Activated T-cell treated with anti-CD3 and anti-CD28 coated beads, Interleukin-2, amount 50 U/mL, for 72 hours (primary cell): ENCODE results near the gene CHN1. TPM values are rescaled to one million over a fixed set of nuclear protein-coding genes. Genes with fewer than 3 reads are reported as not detected.
A peak's percentile ranks its signal among the peaks of the same experiment; 100 is the strongest.

ENCODE experiments used
- ATAC-seq, 2 donors: fragments of 150-1000 bp; cut with Tn5 transposase; replicated peaks in 1 of 2; 2 replicates each; pipeline ENCODE4 v1.10.0; 2021; ENCODE audit warnings: moderate library complexity in 2 of 2, mild to moderate bottlenecking in 1 of 2
- DNase-seq, 2 donors: peaks; one replicate each; pipeline ENCODE4 v3.0.0; 2021 to 2022; ENCODE audit warnings: mixed read lengths in 1 of 2
- H3K27ac Mint-ChIP-seq: one replicate; pipeline ENCODE4 v1.8.0; 2022; ENCODE audit warnings: mild to moderate bottlenecking, moderate library complexity, mixed read lengths
- H3K27me3 Mint-ChIP-seq: one replicate; pipeline ENCODE4 v1.8.0; 2022; ENCODE audit warnings: low read depth, mixed read lengths
- H3K36me3 Mint-ChIP-seq, 2 donors: one replicate each; pipeline ENCODE4 v1.8.0; 2022; ENCODE audit warnings: mixed read lengths in 2 of 2, mild to moderate bottlenecking in 1 of 2; ENCODE audit not compliant: insufficient read depth in 2 of 2
- H3K4me1 Mint-ChIP-seq: one replicate; pipeline ENCODE4 v1.8.0; 2022; ENCODE audit warnings: low read depth, mixed read lengths
- H3K4me3 Mint-ChIP-seq, 2 donors: one replicate each; pipeline ENCODE4 v1.8.0; 2022; ENCODE audit warnings: mild to moderate bottlenecking in 2 of 2, mixed read lengths in 2 of 2, moderate library complexity in 2 of 2
- H3K9me3 Mint-ChIP-seq, 2 donors: one replicate each; pipeline ENCODE4 v1.8.0; 2022; ENCODE audit warnings: mixed read lengths in 2 of 2
- total RNA-seq, 2 donors: library from RNA; stranded (reverse); gene quantifications; one replicate each; pipeline ENCODE4 v1.2.3, GENCODE V29; 2022

The CHN1 gene
- 1 to 10 TPM; 5.1 to 5.3 TPM for total RNA-seq

DNA sequence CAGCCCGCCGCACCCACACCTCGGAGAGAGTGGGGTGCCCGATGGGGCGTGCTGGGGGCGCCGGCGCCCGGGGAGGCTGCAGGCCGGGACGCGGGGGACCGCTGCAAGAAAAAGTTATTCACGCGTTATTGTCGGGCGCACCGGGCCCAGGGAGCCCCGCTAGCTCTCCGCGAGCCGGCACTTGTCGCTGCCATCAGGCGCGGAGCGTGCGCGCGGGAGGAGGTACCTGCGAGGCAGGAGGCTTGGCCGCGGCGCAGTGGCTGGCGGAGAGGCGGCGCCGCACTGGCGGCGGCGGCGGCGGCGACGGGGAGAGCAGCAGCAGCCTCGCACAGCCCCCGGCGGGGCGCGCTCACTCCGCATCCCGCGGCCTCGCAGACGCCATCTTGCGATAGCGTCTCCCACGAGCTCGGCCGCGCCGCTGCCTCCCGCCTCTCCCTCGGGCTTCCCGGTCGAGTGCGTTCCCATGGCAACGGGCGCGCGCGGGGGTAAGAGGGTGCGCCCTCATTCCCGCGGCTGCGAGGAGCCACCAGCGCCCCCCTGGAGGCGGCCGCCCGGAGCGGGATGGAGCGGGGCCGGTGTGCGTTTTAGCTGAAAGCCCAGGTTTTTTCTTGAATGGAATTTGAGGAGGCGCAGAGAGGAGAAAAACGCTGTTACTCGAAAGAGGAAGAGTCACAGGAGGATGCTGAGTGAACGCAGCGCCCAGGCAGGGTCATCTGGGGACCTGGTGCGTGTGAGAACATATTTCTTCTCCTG lies at the start of gene CHN1:
Gene CHN1, minus strand, starts transcription at position 402 of the 753 bp plus-strand sequence. CDS start 469 bp downstream, outside the sequence.
- peak within 1 kb of the TSS; percentile 85 for H3K4me3 Mint-ChIP-seq
- peaks cover 0 to 1% of the 10 kb centered on the region in 2 donors for H3K36me3 Mint-ChIP-seq
- H3K4me1 Mint-ChIP-seq = no peaks in the 10 kb centered on the region
- peak; percentile 94 to 96 for ATAC-seq
- no peaks in the 10 kb centered on the region for H3K9me3 Mint-ChIP-seq
- DNase-seq = peak; percentile 72 to 77
- peaks cover 47% of the 10 kb centered on the region for H3K27me3 Mint-ChIP-seq
- no peak within 1 kb of the TSS for H3K27ac Mint-ChIP-seq

- Mint-ChIP-seq H3K4me3 (no peak overlapping the region), H3K27me3 (no peaks in the 10 kb centered on the region), H3K4me1 (no peaks in the 10 kb centered on the region), H3K27ac (no peak overlapping the region), H3K9me3 (peaks cover 0 to 2% of the 10 kb centered on the region in 2 donors), H3K36me3 (peaks cover 0 to 2% of the 10 kb centered on the region in 2 donors)
- no peak for DNase-seq
- ATAC-seq = peak in 1 of 2 donors; percentile 33
These were observed 49.2 kb upstream of the CHN1 start for GRCh38 chr2:175054340-175054739.

GRCh38 chr2:175049661-175050060 lies 44.5 kb upstream of the CHN1 start:
- no peak for DNase-seq
- no peak for ATAC-seq
- no peak overlapping the region for H3K4me3 Mint-ChIP-seq
- no peak overlapping the region for H3K27ac Mint-ChIP-seq
- H3K9me3 Mint-ChIP-seq = peaks cover 2% of the 10 kb centered on the region in 2 donors
- no peaks in the 10 kb centered on the region for H3K36me3 Mint-ChIP-seq
- no peaks in the 10 kb centered on the region for H3K27me3 Mint-ChIP-seq
- H3K4me1 Mint-ChIP-seq = peaks cover 5% of the 10 kb centered on the region

- no peaks in the 10 kb centered on the region for H3K36me3 Mint-ChIP-seq
- ATAC-seq = no peak
These were observed 43.1 kb upstream of the CHN1 start for GRCh38 chr2:175048275-175048674.

DNA sequence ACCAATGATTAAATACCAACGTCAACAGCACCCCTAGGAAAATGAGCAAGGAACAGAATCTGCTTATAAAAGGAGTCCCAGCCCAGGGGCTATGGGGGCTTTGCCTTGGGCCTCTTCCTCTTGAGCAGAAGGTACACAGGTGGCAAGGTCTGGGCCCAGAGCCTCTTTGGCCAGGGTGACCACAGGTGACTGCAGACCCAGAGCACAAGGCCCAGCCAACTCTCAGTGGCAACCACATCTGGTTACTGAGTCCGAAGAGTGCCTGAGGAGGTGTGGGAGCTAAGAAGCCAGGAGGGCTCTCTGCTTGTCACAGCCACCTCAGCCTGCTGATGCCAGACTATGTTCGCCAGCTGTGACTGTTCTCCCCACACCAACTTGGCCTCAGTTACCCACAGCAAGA lies 34.3 kb upstream of the CHN1 start:
- Mint-ChIP-seq H3K9me3 (peaks cover 2 to 4% of the 10 kb centered on the region in 2 donors), H3K27me3 (no peaks in the 10 kb centered on the region), H3K36me3 (no peaks in the 10 kb centered on the region), H3K4me3 (no peak overlapping the region), H3K27ac (no peak overlapping the region), H3K4me1 (peaks cover 6% of the 10 kb centered on the region)
- ATAC-seq = no peak
- DNase-seq = no peak

More at GRCh38 chr2:175048275-175048674, 43.1 kb upstream of the CHN1 start:
- Mint-ChIP-seq H3K9me3 (peaks cover 3 to 4% of the 10 kb centered on the region in 2 donors), H3K27me3 (no peaks in the 10 kb centered on the region), H3K4me3 (no peak overlapping the region), H3K27ac (no peak overlapping the region), H3K4me1 (peaks cover 5% of the 10 kb centered on the region)
- no peak for DNase-seq

- DNase-seq = no peak
- no peaks in the 10 kb centered on the region for H3K36me3 Mint-ChIP-seq
- ATAC-seq = no peak
These were observed 33.9 kb upstream of the CHN1 start for GRCh38 chr2:175039031-175039430.

GRCh38 chr2:175037941-175038340 lies 32.8 kb upstream of the CHN1 start:
- no peaks in the 10 kb centered on the region for H3K36me3 Mint-ChIP-seq
- H3K27ac Mint-ChIP-seq = no peak overlapping the region
- H3K4me1 Mint-ChIP-seq = peaks cover 6% of the 10 kb centered on the region
- no peak for ATAC-seq
- no peaks in the 10 kb centered on the region for H3K27me3 Mint-ChIP-seq
- H3K9me3 Mint-ChIP-seq = peaks cover 0 to 1% of the 10 kb centered on the region in 2 donors
- no peak overlapping the region for H3K4me3 Mint-ChIP-seq
- no peak for DNase-seq

More at GRCh38 chr2:175039031-175039430, 33.9 kb upstream of the CHN1 start:
- H3K4me1 Mint-ChIP-seq = peaks cover 6% of the 10 kb centered on the region
- peaks cover 2 to 4% of the 10 kb centered on the region in 2 donors for H3K9me3 Mint-ChIP-seq
- no peaks in the 10 kb centered on the region for H3K27me3 Mint-ChIP-seq
- no peak overlapping the region for H3K4me3 Mint-ChIP-seq
- H3K27ac Mint-ChIP-seq = no peak overlapping the region

- H3K27me3 Mint-ChIP-seq = no peaks in the 10 kb centered on the region
- peaks cover 6% of the 10 kb centered on the region for H3K4me1 Mint-ChIP-seq
- peak overlapping the region; percentile 20 to 38 for H3K4me3 Mint-ChIP-seq
- peak in 1 of 2 donors; percentile 47 for ATAC-seq
- H3K27ac Mint-ChIP-seq = no peak overlapping the region
- no peak for DNase-seq
- H3K9me3 Mint-ChIP-seq = no peaks in the 10 kb centered on the region
- H3K36me3 Mint-ChIP-seq = no peaks in the 10 kb centered on the region
These were observed 31.4 kb upstream of the CHN1 start for GRCh38 chr2:175036582-175037018.

DNA sequence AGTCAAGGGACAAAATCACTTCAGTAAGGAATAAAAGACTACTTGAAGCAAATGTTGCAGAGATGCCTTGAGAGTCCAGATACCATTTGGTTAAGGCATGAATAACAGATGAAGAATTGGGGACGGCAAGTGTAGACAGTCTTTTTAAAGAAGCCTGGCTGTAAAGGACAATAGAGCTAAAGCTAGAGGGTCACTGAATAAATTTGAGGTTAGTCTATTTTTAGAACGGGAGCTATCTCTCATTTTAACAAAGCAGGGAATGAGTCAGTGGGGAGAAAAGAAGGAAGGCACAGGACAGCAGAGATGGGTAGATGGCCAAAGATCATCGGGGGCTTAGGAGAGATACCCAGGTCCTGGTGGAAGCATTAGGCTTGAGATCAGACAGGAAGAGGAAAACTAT lies 30.6 kb upstream of the CHN1 start:
- Mint-ChIP-seq H3K27me3 (no peaks in the 10 kb centered on the region), H3K4me3 (no peak overlapping the region), H3K36me3 (no peaks in the 10 kb centered on the region), H3K9me3 (no peaks in the 10 kb centered on the region), H3K4me1 (peaks cover 6% of the 10 kb centered on the region), H3K27ac (no peak overlapping the region)
- DNase-seq (no peak), ATAC-seq (no peak)

DNA sequence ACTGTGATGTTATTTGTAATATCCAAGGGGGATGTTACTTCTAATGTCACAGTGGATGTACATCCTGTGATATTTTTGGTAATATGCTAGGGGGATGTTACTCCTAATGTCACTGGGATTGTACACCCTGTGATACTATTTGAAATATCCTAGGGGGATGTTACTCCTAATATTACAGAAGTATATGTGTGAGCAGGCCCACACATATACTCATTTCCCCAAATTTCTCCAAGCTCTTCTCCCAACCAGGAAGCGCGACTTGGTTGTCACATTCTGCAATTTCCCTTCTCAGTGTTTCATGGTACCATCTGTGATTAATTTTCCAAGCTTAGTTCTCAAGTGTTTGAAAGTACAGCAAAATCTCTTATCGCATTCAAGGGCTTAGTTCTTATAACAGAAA lies 29.5 kb upstream of the CHN1 start:
- H3K36me3 Mint-ChIP-seq = no peaks in the 10 kb centered on the region
- DNase-seq (no peak), ATAC-seq (no peak)
- H3K9me3 Mint-ChIP-seq = no peaks in the 10 kb centered on the region
- no peak overlapping the region for H3K27ac Mint-ChIP-seq
- H3K27me3 Mint-ChIP-seq = no peaks in the 10 kb centered on the region
- H3K4me3 Mint-ChIP-seq = no peak overlapping the region
- peaks cover 6% of the 10 kb centered on the region for H3K4me1 Mint-ChIP-seq

DNA sequence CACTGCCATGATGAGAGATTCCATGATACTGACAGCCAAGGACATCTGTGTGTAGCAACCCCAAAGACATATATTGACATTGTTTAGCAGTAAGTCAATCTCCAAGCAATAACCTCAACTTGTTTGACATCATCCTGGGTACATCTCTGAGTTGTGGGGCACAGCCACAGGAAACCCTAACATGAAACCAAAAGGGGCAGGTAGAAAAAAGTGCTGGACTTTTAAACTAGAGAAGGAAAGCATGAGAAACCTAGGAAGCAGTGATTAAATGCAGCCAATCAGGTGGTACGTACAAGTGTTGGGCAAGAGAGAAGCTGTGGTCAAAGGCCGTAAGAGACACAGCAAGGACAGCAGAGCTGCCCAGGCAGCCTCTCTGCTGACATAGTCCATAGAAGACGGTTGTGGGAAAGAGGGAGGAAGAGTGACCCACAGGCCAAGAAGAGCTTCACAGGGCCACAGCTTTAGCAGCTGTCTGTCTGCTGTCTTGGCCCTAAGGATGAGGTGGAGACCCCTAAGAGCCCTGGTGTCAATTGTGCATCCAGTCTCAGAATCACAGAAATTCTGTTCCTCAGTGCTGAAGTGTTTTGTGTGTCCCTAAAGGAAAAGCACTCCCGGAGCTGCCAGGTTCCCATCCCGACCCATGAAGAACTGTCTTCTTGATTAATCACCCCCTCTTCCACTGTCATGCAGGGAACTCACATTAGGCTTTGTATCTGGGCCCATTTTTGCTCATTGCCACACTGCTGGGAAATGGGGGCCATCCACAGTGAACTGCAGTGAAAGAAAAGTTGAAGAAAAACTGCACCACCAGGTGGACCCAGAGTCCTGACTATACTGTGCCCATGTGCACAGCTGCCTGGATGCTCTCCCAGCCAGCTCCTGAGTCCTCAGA lies 25.4 kb upstream of the CHN1 start:
- H3K4me1 Mint-ChIP-seq = no peaks in the 10 kb centered on the region
- H3K4me3 Mint-ChIP-seq = no peak overlapping the region
- H3K27me3 Mint-ChIP-seq = no peaks in the 10 kb centered on the region
- DNase-seq (peak; percentile 20 to 41), ATAC-seq (peak; percentile 45 to 67)
- H3K9me3 Mint-ChIP-seq = no peaks in the 10 kb centered on the region
- no peaks in the 10 kb centered on the region for H3K36me3 Mint-ChIP-seq
- peak overlapping the region; percentile 17 for H3K27ac Mint-ChIP-seq

DNA sequence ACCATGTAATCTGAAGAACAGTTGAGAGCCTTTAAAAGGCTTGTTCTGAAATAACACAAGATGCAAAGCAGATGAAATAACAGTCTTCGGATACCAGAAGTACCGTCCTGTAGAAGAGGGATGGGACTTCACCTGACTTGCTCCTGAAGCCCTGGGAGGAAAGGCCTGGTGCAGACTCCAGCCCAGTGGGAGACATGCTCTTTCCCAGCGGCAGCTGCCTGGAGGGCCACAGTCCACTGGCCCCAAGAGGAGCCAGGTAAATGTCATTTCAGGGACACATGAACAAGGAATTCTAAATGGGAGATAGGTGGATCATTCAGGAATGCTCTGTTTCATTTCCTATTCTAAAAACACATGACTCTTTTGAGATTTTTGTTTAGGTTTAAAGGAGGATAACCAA lies 22.6 kb upstream of the CHN1 start:
- DNase-seq (no peak), ATAC-seq (no peak)
- Mint-ChIP-seq H3K36me3 (no peaks in the 10 kb centered on the region), H3K27ac (no peak overlapping the region), H3K9me3 (no peaks in the 10 kb centered on the region), H3K4me3 (no peak overlapping the region), H3K27me3 (no peaks in the 10 kb centered on the region), H3K4me1 (no peaks in the 10 kb centered on the region)

GRCh38 chr2:175026385-175026784 lies 21.2 kb upstream of the CHN1 start:
- DNase-seq (no peak), ATAC-seq (no peak)
- no peaks in the 10 kb centered on the region for H3K9me3 Mint-ChIP-seq
- H3K27me3 Mint-ChIP-seq = no peaks in the 10 kb centered on the region
- H3K27ac Mint-ChIP-seq = no peak overlapping the region
- H3K36me3 Mint-ChIP-seq = no peaks in the 10 kb centered on the region
- H3K4me3 Mint-ChIP-seq = no peak overlapping the region
- no peaks in the 10 kb centered on the region for H3K4me1 Mint-ChIP-seq
